IMR-90 (cell line): Measurements from ENCODE around the gene FBXW4.

Source experiments
- BHLHE40 ChIP-seq: fragments of 150-350 bp; IDR thresholded peaks from 2 replicates; pipeline ENCODE4 v1.6.1; 2016; ENCODE audit warnings: mild to moderate bottlenecking, low read depth, low read length
- CEBPB ChIP-seq: IDR thresholded peaks from 2 replicates; pipeline ENCODE4 v1.6.1; 2012; ENCODE audit warnings: low read depth, low read length, improper control_type of control experiment
- MAFK ChIP-seq: IDR thresholded peaks from 2 replicates; pipeline ENCODE4 v1.6.1; 2012; ENCODE audit warnings: low read depth, low read length, improper control_type of control experiment
- NFE2L2 ChIP-seq: fragments of 150-350 bp; IDR thresholded peaks from 2 replicates; pipeline ENCODE4 v1.6.1; 2016; ENCODE audit warnings: low read depth, mild to moderate bottlenecking, low read length
- POLR2A ChIP-seq: IDR thresholded peaks from 2 replicates; pipeline ENCODE4 v1.6.1; 2012; ENCODE audit warnings: mild to moderate bottlenecking, low read depth, low read length
- RAD21 ChIP-seq: IDR thresholded peaks from 2 replicates; pipeline ENCODE4 v1.6.1; 2012; ENCODE audit warnings: low read length, improper control_type of control experiment
- RCOR1 ChIP-seq: IDR thresholded peaks from 2 replicates; pipeline ENCODE4 v1.6.1; 2012; ENCODE audit warnings: mild to moderate bottlenecking, low read length, improper control_type of control experiment; ENCODE audit not compliant: insufficient replicate concordance
- RFX5 ChIP-seq: IDR thresholded peaks from 2 replicates; pipeline ENCODE4 v1.8.0; 2012; ENCODE audit warnings: low read depth, mild to moderate bottlenecking, low read length, moderate library complexity
- SMC3 ChIP-seq: fragments of 150-350 bp; IDR thresholded peaks from 2 replicates; pipeline ENCODE4 v1.6.1; 2016; ENCODE audit warnings: low read depth, mild to moderate bottlenecking, antibody characterized with exemption, low read length, moderate library complexity
- TF ChIP-seq, protein P1 (sequence below): conservative IDR thresholded peaks from 2 replicates; pipeline ENCODE4 v1.5.1; 2012; ENCODE audit warnings: mild to moderate bottlenecking, low read depth, low read length, improper control_type of control experiment
- TF ChIP-seq, protein P2 (sequence below): fragments of 150-350 bp; IDR thresholded peaks from 2 replicates; pipeline ENCODE4 v1.6.1; 2017; ENCODE audit warnings: mild to moderate bottlenecking, antibody characterized with exemption, low read length, low read depth
- TF ChIP-seq, protein P3 (sequence below): fragments of 150-350 bp; IDR thresholded peaks from 2 replicates; pipeline ENCODE4 v1.6.1; 2016; ENCODE audit warnings: low read depth, mild to moderate bottlenecking, low read length, moderate library complexity, borderline replicate concordance

DNA sequence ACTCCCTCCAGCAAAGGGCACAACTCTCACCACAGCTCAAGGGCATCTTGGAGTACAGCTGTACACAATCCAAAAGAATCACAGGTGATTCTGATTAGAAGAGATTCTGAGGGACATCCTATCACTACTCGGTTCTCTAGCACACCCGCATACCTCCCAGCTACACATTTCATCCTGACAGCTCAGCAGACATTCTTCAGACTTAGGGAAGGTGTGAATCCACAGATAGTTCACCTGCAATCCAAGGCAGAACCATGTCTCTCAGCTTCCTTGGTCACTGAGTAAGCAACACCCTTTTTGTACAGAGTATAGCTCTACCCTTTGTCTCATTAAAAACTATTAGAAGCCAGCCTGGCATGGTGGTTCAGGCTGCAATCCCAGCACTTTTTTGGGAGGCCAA is 26.8 kb upstream of the FBXW4 start:
- TF ChIP-seq RCOR1 (no peak), POLR2A (no peak), RFX5 (no peak), BHLHE40 (no peak), NFE2L2 (no peak), MAFK (no peak), RAD21 (no peak), SMC3 (no peak), CEBPB (no peak)
- TF ChIP-seq, protein P1, sequence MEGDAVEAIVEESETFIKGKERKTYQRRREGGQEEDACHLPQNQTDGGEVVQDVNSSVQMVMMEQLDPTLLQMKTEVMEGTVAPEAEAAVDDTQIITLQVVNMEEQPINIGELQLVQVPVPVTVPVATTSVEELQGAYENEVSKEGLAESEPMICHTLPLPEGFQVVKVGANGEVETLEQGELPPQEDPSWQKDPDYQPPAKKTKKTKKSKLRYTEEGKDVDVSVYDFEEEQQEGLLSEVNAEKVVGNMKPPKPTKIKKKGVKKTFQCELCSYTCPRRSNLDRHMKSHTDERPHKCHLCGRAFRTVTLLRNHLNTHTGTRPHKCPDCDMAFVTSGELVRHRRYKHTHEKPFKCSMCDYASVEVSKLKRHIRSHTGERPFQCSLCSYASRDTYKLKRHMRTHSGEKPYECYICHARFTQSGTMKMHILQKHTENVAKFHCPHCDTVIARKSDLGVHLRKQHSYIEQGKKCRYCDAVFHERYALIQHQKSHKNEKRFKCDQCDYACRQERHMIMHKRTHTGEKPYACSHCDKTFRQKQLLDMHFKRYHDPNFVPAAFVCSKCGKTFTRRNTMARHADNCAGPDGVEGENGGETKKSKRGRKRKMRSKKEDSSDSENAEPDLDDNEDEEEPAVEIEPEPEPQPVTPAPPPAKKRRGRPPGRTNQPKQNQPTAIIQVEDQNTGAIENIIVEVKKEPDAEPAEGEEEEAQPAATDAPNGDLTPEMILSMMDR: no peak
- TF ChIP-seq, protein P2, sequence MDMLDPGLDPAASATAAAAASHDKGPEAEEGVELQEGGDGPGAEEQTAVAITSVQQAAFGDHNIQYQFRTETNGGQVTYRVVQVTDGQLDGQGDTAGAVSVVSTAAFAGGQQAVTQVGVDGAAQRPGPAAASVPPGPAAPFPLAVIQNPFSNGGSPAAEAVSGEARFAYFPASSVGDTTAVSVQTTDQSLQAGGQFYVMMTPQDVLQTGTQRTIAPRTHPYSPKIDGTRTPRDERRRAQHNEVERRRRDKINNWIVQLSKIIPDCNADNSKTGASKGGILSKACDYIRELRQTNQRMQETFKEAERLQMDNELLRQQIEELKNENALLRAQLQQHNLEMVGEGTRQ: no peak
- TF ChIP-seq, protein P3, sequence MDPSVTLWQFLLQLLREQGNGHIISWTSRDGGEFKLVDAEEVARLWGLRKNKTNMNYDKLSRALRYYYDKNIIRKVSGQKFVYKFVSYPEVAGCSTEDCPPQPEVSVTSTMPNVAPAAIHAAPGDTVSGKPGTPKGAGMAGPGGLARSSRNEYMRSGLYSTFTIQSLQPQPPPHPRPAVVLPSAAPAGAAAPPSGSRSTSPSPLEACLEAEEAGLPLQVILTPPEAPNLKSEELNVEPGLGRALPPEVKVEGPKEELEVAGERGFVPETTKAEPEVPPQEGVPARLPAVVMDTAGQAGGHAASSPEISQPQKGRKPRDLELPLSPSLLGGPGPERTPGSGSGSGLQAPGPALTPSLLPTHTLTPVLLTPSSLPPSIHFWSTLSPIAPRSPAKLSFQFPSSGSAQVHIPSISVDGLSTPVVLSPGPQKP: no peak
